CD4-positive, alpha-beta T cell treated with Interleukin-4 for 4 hours (primary cell): ENCODE measurements around the gene MEFV.
"Not testable (repeated sequence)": the region's sequence is repeated elsewhere in the genome, so short reads cannot be mapped to it uniquely, and the experiment has no call there.

Source experiments
- DNase-seq: peaks from one replicate; pipeline ENCODE4 v3.0.0-alpha.2; 2020

The MEFV gene

GRCh38 chr16:3215601-3216262 lies 40.7 kb downstream of the MEFV start:
- no peak for DNase-seq

GRCh38 chr16:3214904-3215600 lies 41.4 kb downstream of the MEFV start:
- DNase-seq, result peak; percentile 56

GRCh38 chr16:3212567-3212966 lies 43.9 kb downstream of the MEFV start:
- DNase-seq, result no peak

GRCh38 chr16:3212006-3212405 lies 44.4 kb downstream of the MEFV start:
- no peak for DNase-seq

- DNase-seq, result no peak
These were observed 49.1 kb downstream of the MEFV start for GRCh38 chr16:3207086-3207953.

- not testable (repeated sequence) for DNase-seq
These were observed 50.5 kb downstream of the MEFV start for GRCh38 chr16:3205939-3206338.

GRCh38 chr16:3202903-3203539 lies 53.4 kb downstream of the MEFV start:
- no peak for DNase-seq

GRCh38 chr16:3198334-3199072 lies 57.9 kb downstream of the MEFV start:
- DNase-seq, result no peak

- DNase-seq, result not testable (repeated sequence)
These were observed 58.6 kb downstream of the MEFV start for GRCh38 chr16:3197694-3198333.

GRCh38 chr16:3195975-3196374 lies 60.5 kb downstream of the MEFV start:
- no peak for DNase-seq

- no peak for DNase-seq
These were observed 61.6 kb downstream of the MEFV start for GRCh38 chr16:3194792-3195191.

- no peak for DNase-seq
These were observed 62.9 kb downstream of the MEFV start for GRCh38 chr16:3193221-3194212.

- no peak for DNase-seq
These were observed 63.9 kb downstream of the MEFV start for GRCh38 chr16:3192476-3193019.
